ACC112 (cell line): ENCODE results near the gene EPHB2.

Experiments used
- H2AFZ ChIP-seq: fragments of 200-600 bp; sonication (generic); one replicate; pipeline ENCODE4 v1.6.0; 2017; ENCODE audit warnings: antibody characterized with exemption, low read length; ENCODE audit not compliant: unreplicated experiment
- H3K27ac ChIP-seq: fragments of 200-600 bp; sonication (generic); 2 replicates; pipeline ENCODE4 v1.5.1; 2014; ENCODE audit warnings: low read depth, mild to moderate bottlenecking, antibody characterized with exemption, low read length, moderate library complexity
- H3K27me3 ChIP-seq: fragments of 200-600 bp; sonication (generic); 2 replicates; pipeline ENCODE4 v1.6.1; 2014; ENCODE audit warnings: mild to moderate bottlenecking, antibody characterized with exemption, low read length, moderate library complexity, mixed read lengths; ENCODE audit not compliant: insufficient read depth
- H3K36me3 ChIP-seq: fragments of 200-600 bp; sonication (generic); 2 replicates; pipeline ENCODE4 v1.6.1; 2016; ENCODE audit warnings: mild to moderate bottlenecking, antibody characterized with exemption, low read length, moderate library complexity, mixed read lengths; ENCODE audit not compliant: insufficient read depth
- H3K4me1 ChIP-seq: fragments of 200-600 bp; sonication (generic); one replicate; pipeline ENCODE4 v1.6.1; 2016; ENCODE audit warnings: low read length, mixed read lengths; ENCODE audit not compliant: insufficient read depth, unreplicated experiment, control insufficient read depth
- H3K4me3 ChIP-seq: fragments of 200-600 bp; sonication (generic); 2 replicates; pipeline ENCODE4 v1.5.1; 2014; ENCODE audit warnings: mild to moderate bottlenecking, low read depth, low read length
- H3K79me2 ChIP-seq: fragments of 200-600 bp; sonication (generic); one replicate; pipeline ENCODE4 v1.6.0; 2016; ENCODE audit warnings: low read length; ENCODE audit not compliant: control insufficient read depth, unreplicated experiment, insufficient read depth

The EPHB2 gene

DNA sequence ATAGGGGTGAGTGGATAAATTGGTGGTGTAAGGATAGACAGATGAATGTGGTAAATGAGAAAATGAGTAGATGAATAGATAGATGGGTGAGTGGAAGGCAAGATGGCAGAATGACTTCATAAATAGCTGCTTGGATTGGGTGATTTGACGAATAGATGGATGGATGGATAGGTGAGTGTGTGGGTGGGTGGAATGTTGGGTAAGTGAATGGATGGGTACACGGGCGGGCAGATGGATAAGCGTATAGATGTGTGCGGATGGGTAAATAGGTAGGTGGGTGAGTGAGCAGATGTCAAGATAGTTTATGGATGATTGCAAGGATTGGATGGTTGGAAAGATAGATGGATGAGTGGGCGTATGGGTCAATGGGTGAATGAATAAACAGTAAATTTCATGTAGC, 59.3 kb downstream of the EPHB2 start:
- H3K27me3 ChIP-seq, result no peaks in the 10 kb centered on the region
- no peak overlapping the region for H3K4me3 ChIP-seq
- H3K4me1 ChIP-seq, result no peaks in the 10 kb centered on the region
- H3K79me2 ChIP-seq, result peaks cover 2% of the 10 kb centered on the region
- H3K27ac ChIP-seq, result no peak overlapping the region
- no peaks in the 10 kb centered on the region for H3K36me3 ChIP-seq
- no peak overlapping the region for H2AFZ ChIP-seq

- no peak overlapping the region for H3K27ac ChIP-seq
- peaks cover 6% of the 10 kb centered on the region for H3K79me2 ChIP-seq
- H2AFZ ChIP-seq, result no peak overlapping the region
- no peaks in the 10 kb centered on the region for H3K27me3 ChIP-seq
- H3K36me3 ChIP-seq, result no peaks in the 10 kb centered on the region
- H3K4me3 ChIP-seq, result no peak overlapping the region
- H3K4me1 ChIP-seq, result no peaks in the 10 kb centered on the region
Observed at GRCh38 chr1:22772014-22772413, 61.4 kb downstream of the EPHB2 start.

GRCh38 chr1:22773981-22774832, 63.6 kb downstream of the EPHB2 start:
- Histone ChIP-seq H3K27ac (no peak overlapping the region), H3K4me1 (no peaks in the 10 kb centered on the region), H3K27me3 (no peaks in the 10 kb centered on the region), H3K79me2 (peaks cover 9% of the 10 kb centered on the region), H3K36me3 (no peaks in the 10 kb centered on the region), H3K4me3 (no peak overlapping the region), H2AFZ (no peak overlapping the region)

- H3K27me3 ChIP-seq, result no peaks in the 10 kb centered on the region
- H3K27ac ChIP-seq, result no peak overlapping the region
- no peak overlapping the region for H3K4me3 ChIP-seq
- H3K36me3 ChIP-seq, result no peaks in the 10 kb centered on the region
- H3K4me1 ChIP-seq, result no peaks in the 10 kb centered on the region
- H3K79me2 ChIP-seq, result peaks cover 9% of the 10 kb centered on the region
- no peak overlapping the region for H2AFZ ChIP-seq
Observed at GRCh38 chr1:22774833-22775182, 64.2 kb downstream of the EPHB2 start.

GRCh38 chr1:22775478-22775877, 64.8 kb downstream of the EPHB2 start:
- no peaks in the 10 kb centered on the region for H3K4me1 ChIP-seq
- H3K79me2 ChIP-seq, result peaks cover 9% of the 10 kb centered on the region
- no peak overlapping the region for H2AFZ ChIP-seq
- H3K27ac ChIP-seq, result no peak overlapping the region
- no peaks in the 10 kb centered on the region for H3K36me3 ChIP-seq
- no peaks in the 10 kb centered on the region for H3K27me3 ChIP-seq
- H3K4me3 ChIP-seq, result no peak overlapping the region

DNA sequence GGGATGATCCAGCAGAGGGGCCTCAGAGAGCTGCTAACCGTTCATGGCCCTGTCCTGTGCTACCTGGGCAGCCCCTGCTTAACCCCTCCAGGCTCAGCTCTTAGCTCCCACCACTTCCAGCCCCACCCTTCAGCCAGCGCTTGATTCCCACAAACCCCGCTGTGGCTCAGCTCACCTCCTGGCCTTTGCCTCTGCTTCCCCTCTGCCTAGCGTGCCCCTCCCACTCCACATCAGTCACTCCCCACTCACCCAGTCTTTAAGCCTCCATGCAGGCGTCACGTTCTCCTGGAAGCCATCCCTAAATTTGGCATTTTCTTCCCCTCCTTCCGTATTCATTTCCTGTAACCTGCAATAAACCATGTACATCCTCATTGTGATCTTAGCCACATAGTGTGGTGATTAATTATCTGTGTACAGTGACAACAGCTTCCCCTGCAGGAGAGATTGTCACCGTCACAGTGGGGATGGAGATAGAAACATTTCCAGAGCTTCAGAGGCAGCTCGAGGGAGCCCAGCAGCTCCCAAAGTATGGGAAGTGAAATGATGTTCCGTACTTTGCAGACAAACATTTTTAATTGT, 65.5 kb downstream of the EPHB2 start:
- no peaks in the 10 kb centered on the region for H3K36me3 ChIP-seq
- H2AFZ ChIP-seq, result no peak overlapping the region
- H3K27ac ChIP-seq, result no peak overlapping the region
- peaks cover 9% of the 10 kb centered on the region for H3K79me2 ChIP-seq
- no peaks in the 10 kb centered on the region for H3K4me1 ChIP-seq
- H3K4me3 ChIP-seq, result no peak overlapping the region
- no peaks in the 10 kb centered on the region for H3K27me3 ChIP-seq

DNA sequence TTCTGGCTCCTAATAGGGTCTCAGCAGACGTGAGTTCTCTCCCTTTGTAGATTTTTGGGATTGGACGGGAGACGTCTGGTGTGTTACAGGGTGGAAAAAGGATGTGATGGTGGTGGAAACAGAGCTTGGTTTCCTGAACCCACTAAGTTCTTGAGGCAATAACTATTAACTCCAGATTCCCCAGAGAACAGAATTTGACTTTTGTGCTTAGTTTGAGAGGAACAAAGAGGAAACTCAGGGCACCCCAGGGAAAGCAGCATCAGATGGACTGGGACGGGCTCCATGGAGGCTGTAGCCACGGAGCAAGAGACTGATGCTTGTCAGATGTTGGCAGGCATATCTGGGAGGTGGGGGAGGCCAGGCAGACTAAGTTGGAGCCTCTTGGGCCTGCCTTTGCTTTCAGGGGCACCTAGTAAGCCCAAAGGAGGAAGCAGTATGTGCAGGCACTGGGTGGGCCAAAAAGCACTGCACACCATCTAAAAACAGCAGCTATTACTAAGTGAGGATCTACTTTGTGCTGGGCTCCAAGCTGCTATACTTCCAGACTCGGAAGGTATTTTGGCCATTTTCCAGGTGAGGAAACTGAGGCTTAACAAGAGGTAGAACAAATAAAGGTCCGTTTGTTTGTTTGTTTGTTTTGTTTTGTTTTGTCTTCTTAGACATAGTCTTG, 66.9 kb downstream of the EPHB2 start:
- no peaks in the 10 kb centered on the region for H3K27me3 ChIP-seq
- H3K27ac ChIP-seq, result no peak overlapping the region
- H3K79me2 ChIP-seq, result peaks cover 9% of the 10 kb centered on the region
- H2AFZ ChIP-seq, result no peak overlapping the region
- no peak overlapping the region for H3K4me3 ChIP-seq
- H3K36me3 ChIP-seq, result no peaks in the 10 kb centered on the region
- no peaks in the 10 kb centered on the region for H3K4me1 ChIP-seq

DNA sequence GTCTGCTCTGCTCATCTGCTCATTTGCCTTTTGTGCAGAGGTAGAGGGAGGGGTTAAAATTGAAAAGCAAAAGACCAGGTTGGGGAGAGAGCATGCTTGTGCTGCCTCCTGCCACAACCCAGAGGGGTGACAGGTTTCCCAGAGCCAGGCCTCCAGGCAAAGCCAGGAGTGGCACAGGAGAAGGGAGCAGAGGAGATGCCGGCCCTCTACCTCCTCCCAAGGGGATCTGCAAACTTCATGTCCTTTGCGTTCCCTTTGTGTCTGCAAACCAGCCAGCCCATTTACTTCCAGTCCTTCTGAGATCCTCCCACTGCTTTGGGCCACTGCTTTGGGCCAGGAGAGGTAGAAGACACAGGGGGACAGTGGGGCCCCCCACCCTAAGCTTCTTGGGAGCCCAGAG, 67.8 kb downstream of the EPHB2 start:
- Histone ChIP-seq H3K36me3 (no peaks in the 10 kb centered on the region), H3K79me2 (peaks cover 9% of the 10 kb centered on the region), H3K4me3 (no peak overlapping the region), H3K27me3 (no peaks in the 10 kb centered on the region), H3K4me1 (no peaks in the 10 kb centered on the region), H3K27ac (no peak overlapping the region), H2AFZ (no peak overlapping the region)

DNA sequence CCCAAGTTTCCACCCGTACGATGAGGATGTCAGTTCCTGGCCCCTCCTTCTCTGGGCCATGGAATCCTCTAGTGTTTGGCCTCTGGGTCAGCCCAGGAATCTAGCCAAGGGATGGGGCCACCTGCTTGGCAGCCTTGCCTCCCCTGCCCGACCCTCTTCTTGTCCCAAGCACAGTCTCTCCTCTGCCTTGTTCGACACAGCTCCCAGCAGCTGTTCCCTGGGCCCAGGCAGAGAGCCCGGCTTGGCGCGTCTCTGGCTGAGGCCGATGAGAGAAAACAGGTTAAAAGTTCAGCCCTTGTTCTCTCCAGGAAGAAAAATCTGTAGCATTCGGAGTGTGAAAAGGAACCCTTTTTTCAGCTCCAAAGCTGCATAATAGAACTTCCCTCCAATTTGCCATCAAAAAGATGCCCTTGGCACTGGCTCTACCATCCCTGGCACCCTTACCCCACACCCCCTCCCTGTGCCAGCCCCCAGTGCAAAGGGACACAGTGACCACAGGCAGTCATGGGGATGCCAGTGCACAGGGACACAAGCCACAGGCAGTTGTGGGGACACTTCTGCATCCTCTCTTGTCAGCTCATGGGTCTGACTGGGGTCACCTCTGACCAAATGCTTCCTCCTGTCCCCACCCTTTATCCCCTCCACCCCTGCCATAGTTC, 68.4 kb downstream of the EPHB2 start:
- Histone ChIP-seq H3K27me3 (no peaks in the 10 kb centered on the region), H3K4me3 (no peak overlapping the region), H3K27ac (no peak overlapping the region), H2AFZ (no peak overlapping the region), H3K36me3 (no peaks in the 10 kb centered on the region), H3K79me2 (peaks cover 9% of the 10 kb centered on the region), H3K4me1 (no peaks in the 10 kb centered on the region)

DNA sequence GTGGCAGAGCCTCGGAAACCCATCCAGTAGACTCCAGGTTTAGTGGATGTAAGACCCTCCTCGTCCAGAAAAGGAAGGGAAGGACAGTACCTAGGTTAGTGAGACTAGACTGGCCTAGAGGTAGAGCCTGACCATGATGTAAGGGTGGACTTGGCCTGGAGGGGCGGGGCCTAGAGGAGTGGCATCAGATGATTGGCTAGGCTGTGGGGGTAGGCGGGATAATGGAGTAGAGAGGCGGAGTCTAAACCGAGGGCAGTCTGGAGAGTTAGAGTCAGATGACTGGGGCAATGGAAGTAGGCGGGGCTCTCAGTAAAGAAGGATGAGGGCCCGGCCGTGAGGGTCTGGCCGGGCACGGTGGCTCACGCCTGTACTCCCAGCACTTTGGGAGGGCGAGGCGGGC, 70.1 kb downstream of the EPHB2 start:
- no peaks in the 10 kb centered on the region for H3K4me1 ChIP-seq
- no peak overlapping the region for H2AFZ ChIP-seq
- H3K27me3 ChIP-seq, result no peaks in the 10 kb centered on the region
- no peak overlapping the region for H3K27ac ChIP-seq
- H3K79me2 ChIP-seq, result peaks cover 7% of the 10 kb centered on the region
- H3K36me3 ChIP-seq, result no peaks in the 10 kb centered on the region
- no peak overlapping the region for H3K4me3 ChIP-seq
